Measurements from ENCODE around the gene FBLIM1. TPM values are rescaled to one million over a fixed set of nuclear protein-coding genes. Genes with fewer than 3 reads are reported as not detected.

FBLIM1 gene
- total RNA-seq, 2 experiments from 2014 or later = 0.50 TPM; not detected in 1

DNA sequence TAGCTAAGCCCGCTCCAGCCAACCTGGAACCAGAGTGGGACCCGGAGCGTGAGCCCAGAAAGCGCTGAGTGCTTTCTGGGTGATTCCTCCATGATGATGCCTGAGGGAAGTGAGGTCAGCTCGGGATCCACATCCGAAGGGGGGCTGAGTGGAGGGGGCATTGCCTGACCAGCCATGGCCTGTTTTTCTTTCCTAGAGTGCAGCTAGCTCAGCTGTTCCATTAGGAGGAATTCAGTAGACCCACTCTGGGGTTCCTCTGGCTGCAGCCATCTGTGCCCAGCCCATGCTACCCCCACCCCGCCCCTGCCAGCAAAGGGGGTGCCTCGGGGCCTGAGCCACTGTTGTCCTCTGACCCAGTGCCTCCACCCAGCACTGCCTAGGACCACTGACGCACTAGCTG, 32.1 kb upstream of the FBLIM1 start:
- POLR2A ChIA-PET = no interaction called here
- H3K9me3 ChIP-seq (ENCODE audit: control insufficient read depth in 1 of 2, insufficient read depth in 1 of 2, low read length in 2 of 2) = no peaks in the 10 kb centered on the region
- Mint-ChIP-seq H3K27me3 (no peaks in the 10 kb centered on the region), H3K27ac (no peak overlapping the region), H3K4me1 (ENCODE audit: low read depth) (no peaks in the 10 kb centered on the region), H3K9me3 (no peaks in the 10 kb centered on the region), H3K36me3 (ENCODE audit: low read depth) (peaks cover 47% of the 10 kb centered on the region), H3K4me3 (no peak overlapping the region)
- no peak for ATAC-seq (ENCODE audit: poor library complexity)
- no peaks in the 10 kb centered on the region for H3K27me3 ChIP-seq (ENCODE audit: control insufficient read depth in 1 of 2, insufficient read depth in 2 of 2, low read length in 2 of 2)
- H3K4me1 ChIP-seq (ENCODE audit: insufficient read depth, low read length) = no peaks in the 10 kb centered on the region
- intact Hi-C loops (cut with DNase I, micrococcal nuclease) = no loop called here
- CTCF ChIA-PET = interaction anchor here (0.6 kb wide), 1 partner anchor 151 kb away, joined by 3 read pairs; no protein-coding TSS in a partner anchor
- TF ChIP-seq, protein P1, sequence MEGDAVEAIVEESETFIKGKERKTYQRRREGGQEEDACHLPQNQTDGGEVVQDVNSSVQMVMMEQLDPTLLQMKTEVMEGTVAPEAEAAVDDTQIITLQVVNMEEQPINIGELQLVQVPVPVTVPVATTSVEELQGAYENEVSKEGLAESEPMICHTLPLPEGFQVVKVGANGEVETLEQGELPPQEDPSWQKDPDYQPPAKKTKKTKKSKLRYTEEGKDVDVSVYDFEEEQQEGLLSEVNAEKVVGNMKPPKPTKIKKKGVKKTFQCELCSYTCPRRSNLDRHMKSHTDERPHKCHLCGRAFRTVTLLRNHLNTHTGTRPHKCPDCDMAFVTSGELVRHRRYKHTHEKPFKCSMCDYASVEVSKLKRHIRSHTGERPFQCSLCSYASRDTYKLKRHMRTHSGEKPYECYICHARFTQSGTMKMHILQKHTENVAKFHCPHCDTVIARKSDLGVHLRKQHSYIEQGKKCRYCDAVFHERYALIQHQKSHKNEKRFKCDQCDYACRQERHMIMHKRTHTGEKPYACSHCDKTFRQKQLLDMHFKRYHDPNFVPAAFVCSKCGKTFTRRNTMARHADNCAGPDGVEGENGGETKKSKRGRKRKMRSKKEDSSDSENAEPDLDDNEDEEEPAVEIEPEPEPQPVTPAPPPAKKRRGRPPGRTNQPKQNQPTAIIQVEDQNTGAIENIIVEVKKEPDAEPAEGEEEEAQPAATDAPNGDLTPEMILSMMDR (IDR thresholded peaks at IDR 0.05) = no peak
- DNase-seq = no peak
- peaks cover 76% of the 10 kb centered on the region for H3K36me3 ChIP-seq (ENCODE audit: insufficient read depth, low read length)
- H3K4me3 ChIP-seq (ENCODE audit: low read length) = no peak overlapping the region
- no peak overlapping the region for H3K27ac ChIP-seq (ENCODE audit: low read depth in 1 of 2, low read length in 2 of 2)

DNA sequence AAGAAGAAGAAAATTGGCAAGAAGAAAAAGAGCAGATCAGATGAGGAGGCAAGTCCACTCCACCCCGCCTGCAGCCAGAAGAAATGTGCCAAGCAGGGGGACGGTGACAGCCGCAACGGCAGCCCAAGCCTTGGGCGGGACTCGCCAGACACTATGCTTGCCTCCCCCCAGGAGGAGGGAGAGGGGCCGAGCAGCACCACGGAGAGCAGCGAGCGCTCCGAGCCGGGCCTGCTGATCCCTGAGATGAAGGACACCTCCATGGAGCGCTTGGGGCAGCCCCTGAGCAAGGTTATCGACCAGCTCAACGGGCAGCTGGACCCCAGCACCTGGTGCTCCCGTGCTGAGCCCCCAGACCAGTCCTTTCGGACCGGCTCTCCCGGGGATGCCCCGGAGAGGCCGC, 31.6 kb upstream of the FBLIM1 start:
- Histone ChIP-seq H3K27me3 (ENCODE audit: control insufficient read depth in 1 of 2, insufficient read depth in 2 of 2, low read length in 2 of 2) (no peaks in the 10 kb centered on the region), H3K9me3 (ENCODE audit: control insufficient read depth in 1 of 2, insufficient read depth in 1 of 2, low read length in 2 of 2) (no peaks in the 10 kb centered on the region), H3K27ac (ENCODE audit: low read depth in 1 of 2, low read length in 2 of 2) (no peak overlapping the region), H3K36me3 (ENCODE audit: insufficient read depth, low read length) (peaks cover 76% of the 10 kb centered on the region), H3K4me1 (ENCODE audit: insufficient read depth, low read length) (no peaks in the 10 kb centered on the region), H3K4me3 (ENCODE audit: low read length) (no peak overlapping the region)
- Mint-ChIP-seq H3K9me3 (no peaks in the 10 kb centered on the region), H3K36me3 (ENCODE audit: low read depth) (peaks cover 47% of the 10 kb centered on the region), H3K4me3 (no peak overlapping the region), H3K27me3 (no peaks in the 10 kb centered on the region), H3K27ac (no peak overlapping the region), H3K4me1 (ENCODE audit: low read depth) (no peaks in the 10 kb centered on the region)
- ChIA-PET POLR2A (no interaction called here), CTCF (interaction anchor here (0.6 kb wide), 1 partner anchor 150 kb away, joined by 3 read pairs; no protein-coding TSS in a partner anchor)
- TF ChIP-seq, protein P1 (IDR thresholded peaks at IDR 0.05) = no peak
- no peak for ATAC-seq (ENCODE audit: poor library complexity)
- intact Hi-C loops (cut with DNase I, micrococcal nuclease) = no loop called here
- DNase-seq = no peak

DNA sequence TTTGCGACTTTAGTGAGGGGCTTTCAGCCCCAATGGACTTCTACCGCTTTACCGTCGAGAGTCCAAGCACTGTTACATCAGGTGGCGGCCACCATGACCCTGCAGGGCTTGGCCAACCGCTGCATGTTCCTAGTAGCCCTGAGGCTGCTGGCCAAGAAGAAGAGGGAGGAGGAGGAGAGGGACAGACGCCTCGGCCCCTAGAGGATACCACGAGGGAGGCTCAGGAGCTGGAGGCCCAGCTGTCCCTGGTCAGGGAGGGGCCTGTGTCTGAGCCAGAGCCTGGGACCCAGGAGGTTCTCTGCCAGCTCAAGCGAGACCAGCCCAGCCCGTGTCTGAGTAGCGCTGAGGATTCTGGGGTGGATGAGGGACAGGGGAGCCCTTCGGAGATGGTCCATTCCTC, 31.2 kb upstream of the FBLIM1 start:
- DNase-seq (no peak), ATAC-seq (ENCODE audit: poor library complexity) (no peak)
- H3K9me3 Mint-ChIP-seq = no peaks in the 10 kb centered on the region
- H3K36me3 ChIP-seq (ENCODE audit: insufficient read depth, low read length) = peaks cover 80% of the 10 kb centered on the region
- ChIA-PET POLR2A (no interaction called here), CTCF (no interaction called here)
- H3K27ac ChIP-seq (ENCODE audit: low read depth in 1 of 2, low read length in 2 of 2) = no peak overlapping the region
- no peaks in the 10 kb centered on the region for H3K27me3 Mint-ChIP-seq
- TF ChIP-seq, protein P1 (IDR thresholded peaks at IDR 0.05) = no peak
- intact Hi-C loops (cut with DNase I, micrococcal nuclease) = no loop called here
- no peaks in the 10 kb centered on the region for H3K9me3 ChIP-seq (ENCODE audit: control insufficient read depth in 1 of 2, insufficient read depth in 1 of 2, low read length in 2 of 2)
- peaks cover 48% of the 10 kb centered on the region for H3K36me3 Mint-ChIP-seq (ENCODE audit: low read depth)
- H3K4me3 Mint-ChIP-seq = no peak overlapping the region
- no peaks in the 10 kb centered on the region for H3K27me3 ChIP-seq (ENCODE audit: control insufficient read depth in 1 of 2, insufficient read depth in 2 of 2, low read length in 2 of 2)
- no peak overlapping the region for H3K4me3 ChIP-seq (ENCODE audit: low read length)
- no peaks in the 10 kb centered on the region for H3K4me1 Mint-ChIP-seq (ENCODE audit: low read depth)
- no peaks in the 10 kb centered on the region for H3K4me1 ChIP-seq (ENCODE audit: insufficient read depth, low read length)
- H3K27ac Mint-ChIP-seq = no peak overlapping the region

Data from CD4-positive, alpha-beta T cell (primary cell).